ENCODE data around the gene TRIM46.
A peak's percentile ranks its signal among the peaks of the same experiment; 100 is the strongest.

Gene TRIM46

DNA sequence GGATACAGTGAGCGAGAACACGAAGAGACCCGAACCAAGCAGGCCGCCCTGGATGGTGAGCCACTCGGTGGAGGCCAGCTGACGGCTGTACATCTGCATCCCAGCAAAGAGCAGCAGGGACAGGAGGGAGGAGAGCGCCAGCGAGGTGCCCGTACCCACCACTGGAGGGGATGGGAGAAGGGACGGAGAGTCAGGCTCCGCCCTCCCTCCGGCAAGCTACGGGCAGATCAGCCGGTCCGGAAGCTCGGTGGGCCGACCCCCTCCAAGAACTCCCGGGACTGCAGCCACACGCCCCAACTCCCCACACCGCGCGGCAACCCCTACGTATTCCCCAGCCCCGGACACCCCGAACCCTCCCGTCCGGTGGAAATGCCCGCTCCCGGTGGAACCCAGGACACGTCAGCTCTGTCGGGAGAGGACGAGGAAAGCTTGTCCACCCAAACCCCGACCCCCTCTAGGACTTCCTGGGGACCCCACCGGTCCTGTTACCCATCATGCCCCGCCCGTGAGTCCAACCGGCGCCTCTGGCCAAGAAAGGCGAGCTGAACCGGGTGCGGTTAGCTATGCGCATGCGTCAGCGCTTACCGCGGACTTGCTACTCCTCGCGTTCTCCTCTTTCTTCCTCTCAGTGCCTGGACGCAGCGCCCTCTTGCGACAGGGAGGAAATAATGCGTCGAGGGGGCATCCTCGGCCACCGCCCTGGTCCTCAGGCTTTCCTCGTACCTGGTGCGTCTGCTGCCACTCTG lies 744 bp upstream of the TRIM46 start, which contains the start of gene KRTCAP2:
TSS of gene KRTCAP2 (minus strand) at position 573 of the 746 bp plus-strand sequence. CDS start at position 493, 80 bp downstream.
- peak; percentile 93 to 95 for DNase-seq

DNA sequence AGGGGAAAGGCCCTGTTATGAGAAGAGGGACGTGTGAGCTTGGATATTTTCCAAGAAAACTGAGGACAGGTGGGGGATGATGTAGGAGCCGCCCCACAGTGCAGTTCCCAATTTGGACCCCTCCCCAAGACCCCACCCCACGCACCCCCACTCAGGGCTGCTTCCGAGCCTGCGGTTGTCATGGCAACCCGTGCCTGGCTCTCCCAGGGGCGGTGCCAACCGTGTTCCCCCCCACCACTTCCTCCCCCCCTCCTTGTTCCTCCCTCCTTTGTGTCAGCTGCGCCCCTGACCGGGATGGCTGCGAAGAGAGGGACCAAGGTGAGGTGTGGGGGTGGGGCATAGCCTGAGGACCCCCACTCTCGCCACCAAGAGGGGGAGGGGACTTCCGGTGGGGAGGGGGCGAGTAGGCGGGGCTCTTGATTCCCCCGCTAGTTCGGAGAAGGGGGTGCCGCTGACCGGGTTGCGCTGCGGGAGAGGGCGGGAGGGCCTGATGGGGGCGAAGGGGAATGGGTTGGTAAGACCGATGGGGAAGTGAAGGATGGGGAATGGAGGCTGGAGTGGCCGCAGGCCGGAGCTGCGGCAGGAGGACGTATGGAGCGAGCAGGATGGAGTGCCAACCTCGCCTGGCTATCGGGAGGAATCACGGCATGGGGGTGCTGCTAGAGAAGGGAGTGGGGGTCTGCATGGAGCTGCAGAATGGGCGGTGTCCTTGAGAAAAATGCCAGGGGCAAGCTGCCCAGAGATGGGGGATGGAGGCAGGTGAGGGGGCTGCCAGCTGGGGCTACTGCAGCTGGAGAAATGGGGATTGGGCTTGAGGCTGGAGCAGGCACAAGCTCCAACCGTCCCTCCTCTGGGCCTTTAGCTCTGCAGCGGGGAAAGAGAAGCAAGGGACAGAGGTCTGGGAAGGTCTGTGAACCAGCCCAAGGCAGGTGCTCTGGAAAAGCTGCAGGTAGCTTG lies 953 bp downstream of the TRIM46 start:
- no peak for DNase-seq

DNA sequence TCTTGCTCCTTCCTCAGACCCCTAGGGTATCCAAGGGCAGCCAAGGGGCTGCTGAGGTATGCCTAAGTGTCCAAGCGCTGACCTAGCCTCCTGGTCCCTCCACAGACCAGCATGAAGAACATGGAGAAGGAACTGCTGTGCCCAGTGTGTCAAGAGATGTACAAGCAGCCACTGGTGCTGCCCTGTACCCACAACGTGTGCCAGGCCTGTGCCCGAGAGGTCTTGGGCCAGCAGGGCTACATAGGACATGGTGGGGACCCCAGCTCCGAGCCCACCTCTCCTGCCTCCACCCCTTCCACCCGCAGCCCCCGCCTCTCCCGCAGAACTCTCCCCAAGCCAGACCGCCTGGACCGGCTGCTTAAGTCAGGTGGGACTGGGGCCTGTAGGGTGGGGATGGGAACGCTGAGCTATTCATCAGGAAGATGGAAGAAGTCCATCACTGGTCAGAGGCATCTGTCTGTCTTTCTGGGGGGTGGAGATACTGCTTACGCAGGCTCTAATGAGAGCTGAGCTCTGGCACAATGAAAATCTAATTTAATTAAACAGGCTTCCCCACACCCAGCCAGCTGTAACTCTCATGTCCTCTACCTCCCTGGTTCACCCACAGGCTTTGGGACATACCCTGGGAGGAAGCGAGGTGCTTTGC lies 1.8 kb downstream of the TRIM46 start:
- no peak for DNase-seq

DNA sequence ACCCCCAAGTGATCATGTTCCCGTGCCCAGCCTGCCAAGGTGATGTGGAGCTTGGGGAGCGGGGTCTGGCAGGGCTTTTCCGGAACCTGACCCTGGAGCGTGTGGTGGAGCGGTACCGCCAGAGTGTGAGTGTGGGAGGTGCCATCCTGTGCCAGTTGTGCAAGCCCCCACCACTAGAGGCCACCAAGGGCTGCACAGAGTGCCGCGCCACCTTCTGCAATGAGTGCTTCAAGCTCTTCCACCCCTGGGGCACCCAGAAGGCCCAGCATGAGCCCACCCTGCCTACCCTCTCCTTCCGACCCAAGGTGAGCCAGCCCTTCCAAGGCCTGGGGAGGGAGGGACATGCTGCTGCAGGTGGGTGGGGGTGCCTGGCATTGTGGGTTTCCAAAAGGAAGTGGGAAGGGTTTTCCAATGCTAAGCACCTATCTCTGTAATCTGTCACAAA lies 2.3 kb downstream of the TRIM46 start:
- DNase-seq: no peak

DNA sequence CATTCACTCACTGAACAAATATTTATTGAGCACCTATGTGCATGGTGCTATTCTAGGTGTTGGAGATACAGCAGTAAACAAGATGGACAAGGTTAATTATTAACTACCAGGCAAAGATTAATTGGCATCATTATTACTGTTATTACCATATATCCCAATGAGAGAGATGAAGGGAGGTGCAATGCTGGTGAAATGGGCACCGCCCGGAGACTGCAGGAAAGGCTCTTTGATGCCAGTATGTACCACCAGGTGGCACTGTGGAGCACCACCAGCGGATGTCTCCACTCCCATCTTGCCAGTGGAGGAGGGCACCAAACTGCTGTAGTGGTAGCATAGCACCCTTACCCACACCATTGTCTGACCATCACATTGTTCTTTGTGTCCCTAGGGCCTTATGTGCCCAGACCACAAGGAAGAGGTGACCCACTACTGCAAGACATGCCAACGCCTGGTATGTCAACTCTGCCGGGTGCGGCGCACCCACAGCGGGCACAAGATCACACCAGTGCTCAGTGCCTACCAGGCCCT lies 3.0 kb downstream of the TRIM46 start:
- DNase-seq: peak; percentile 53 to 68

DNA sequence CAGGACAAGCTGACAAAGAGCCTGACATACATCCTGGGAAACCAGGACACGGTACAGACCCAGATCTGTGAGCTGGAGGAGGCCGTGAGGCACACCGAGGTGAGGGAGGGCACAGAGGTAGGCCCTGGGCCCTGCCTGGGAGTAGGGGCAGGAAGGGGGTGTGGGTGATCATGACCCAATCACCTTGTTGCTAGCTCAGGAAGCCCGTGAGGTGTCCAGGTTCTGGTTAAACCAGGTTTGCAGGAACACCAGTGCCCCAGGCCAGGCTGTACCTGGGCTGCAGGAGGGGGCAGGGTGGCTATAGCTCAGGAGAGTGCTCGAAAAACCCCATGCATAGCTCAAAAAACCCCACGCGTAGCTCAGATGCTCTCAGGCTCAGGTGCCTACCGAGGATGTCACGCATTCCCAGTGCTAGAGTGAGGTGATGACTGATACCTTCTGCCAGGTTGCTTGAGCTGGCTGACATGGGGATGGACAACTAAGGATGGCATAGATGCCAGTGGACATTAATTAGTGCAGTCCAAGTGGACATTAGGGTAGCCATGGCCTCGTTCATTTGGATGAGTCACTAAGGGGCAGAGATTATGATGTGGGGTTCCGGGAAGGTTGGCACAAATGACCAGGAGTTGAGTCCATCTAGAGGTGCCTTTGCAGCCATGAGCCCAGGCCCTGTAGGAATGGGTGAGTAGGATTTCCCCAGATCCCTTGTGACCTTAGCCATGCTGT lies 3.7 kb downstream of the TRIM46 start:
- no peak for DNase-seq

DNA sequence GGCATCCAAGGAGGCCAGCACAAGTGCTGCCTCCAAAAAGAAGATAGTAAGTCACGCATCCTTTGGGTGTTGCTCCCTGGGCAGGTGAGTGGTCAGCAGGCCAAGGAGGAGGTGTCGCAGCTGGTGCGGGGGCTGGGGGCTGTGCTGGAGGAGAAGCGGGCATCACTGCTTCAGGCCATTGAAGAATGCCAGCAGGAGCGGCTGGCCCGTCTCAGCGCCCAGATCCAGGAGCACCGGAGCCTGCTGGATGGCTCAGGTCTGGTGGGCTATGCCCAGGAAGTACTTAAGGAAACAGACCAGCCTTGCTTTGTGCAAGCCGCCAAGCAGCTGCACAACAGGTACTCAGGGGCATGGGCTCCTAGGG lies 4.3 kb downstream of the TRIM46 start:
- DNase-seq: no peak

DNA sequence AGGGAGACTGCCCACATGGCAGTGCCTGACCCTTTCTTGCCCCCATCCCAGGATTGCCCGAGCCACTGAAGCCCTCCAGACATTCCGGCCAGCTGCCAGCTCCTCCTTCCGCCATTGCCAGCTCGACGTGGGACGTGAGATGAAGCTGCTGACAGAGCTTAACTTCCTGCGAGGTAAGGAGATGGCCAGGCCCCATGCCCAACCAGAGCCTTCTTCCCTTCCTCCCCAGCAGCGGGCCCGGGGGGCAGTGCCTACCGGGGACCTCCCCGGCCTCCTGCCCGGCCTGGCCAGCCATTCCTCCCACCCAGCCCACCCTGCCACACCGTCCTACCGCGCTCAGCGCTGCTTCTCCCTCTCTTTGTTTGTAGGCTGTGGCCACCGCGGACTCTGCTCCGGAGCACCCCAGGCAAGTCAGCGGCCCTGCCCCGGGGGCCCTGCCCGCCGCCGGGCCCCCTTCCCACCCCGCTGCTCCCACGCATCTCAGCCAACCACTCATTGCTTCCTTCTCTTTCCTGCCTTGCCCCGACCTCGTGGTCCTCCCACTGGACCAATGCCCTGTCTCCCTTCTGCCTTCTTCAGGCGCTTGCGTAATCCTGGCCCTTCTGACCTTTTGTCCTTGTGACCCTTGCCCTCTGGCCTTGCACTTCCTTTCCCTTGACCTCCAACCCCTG lies 4.9 kb downstream of the TRIM46 start:
- no peak for DNase-seq

DNA sequence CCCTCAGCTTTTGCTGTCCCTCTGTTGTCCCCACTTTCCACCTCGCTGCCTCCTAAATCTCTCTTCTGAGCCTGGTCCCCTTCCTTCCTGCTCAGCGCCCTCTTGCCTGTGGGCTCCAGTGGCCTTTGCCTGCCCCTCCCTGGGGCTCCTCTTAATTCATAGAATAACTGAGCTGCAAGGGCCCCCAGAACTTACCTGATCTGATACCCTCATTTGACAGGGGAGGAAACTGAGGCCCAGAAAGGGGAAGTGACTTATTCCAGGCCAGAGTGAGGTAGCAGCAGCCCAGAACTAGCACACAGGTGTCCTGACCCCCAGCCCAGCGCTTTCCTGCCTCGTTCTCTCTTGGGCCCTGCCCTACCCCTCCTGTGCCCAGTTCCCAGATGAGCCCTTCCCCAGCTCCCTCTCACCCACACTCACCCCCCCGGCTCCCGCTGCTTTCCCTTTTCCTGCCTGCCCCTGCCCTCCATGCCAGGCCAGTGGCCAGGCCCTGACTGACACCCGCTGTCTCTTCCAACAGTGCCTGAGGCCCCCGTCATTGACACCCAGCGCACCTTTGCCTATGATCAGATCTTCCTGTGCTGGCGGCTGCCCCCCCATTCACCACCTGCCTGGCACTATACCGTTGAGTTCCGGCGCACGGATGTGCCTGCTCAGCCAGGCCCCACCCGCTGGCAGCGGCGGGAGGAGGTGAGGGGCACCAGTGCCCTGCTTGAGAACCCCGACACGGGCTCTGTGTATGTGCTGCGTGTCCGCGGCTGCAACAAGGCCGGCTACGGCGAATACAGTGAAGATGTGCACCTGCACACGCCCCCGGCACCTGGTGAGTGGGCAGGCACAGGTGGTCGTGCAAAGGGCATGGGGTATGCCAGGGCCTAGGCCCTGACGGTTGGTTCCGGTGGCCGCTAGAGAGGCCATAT lies 5.7 kb downstream of the TRIM46 start:
- DNase-seq: no peak

DNA sequence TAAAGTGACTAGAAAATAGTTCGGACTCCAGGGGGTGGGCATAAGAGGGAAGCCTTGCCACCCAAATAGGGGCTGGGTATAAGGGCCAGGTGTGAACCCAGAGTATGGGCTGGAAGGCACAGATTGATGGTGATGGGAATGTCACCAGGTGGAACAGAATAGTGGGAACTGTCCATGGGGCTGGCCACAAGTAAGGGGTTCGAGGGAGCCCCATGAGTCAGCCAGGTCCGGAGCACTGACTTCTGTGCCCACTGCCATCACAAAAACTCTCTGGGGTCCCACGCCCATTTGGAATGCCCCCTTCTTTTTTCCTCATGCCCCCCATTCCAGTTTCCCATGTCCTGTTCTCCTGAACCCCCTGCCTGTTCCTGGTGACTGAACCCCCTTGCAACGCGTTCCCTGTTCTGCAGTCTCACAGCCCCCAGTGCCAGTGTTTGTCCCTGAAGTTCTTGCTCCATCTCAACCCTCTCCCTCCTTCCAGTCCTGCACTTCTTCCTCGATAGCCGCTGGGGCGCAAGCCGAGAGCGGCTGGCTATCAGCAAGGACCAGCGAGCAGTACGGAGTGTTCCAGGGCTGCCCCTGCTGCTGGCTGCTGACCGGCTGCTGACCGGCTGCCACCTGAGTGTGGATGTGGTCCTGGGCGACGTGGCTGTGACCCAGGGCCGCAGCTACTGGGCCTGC lies 7.9 kb downstream of the TRIM46 start:
- DNase-seq: no peak

DNA sequence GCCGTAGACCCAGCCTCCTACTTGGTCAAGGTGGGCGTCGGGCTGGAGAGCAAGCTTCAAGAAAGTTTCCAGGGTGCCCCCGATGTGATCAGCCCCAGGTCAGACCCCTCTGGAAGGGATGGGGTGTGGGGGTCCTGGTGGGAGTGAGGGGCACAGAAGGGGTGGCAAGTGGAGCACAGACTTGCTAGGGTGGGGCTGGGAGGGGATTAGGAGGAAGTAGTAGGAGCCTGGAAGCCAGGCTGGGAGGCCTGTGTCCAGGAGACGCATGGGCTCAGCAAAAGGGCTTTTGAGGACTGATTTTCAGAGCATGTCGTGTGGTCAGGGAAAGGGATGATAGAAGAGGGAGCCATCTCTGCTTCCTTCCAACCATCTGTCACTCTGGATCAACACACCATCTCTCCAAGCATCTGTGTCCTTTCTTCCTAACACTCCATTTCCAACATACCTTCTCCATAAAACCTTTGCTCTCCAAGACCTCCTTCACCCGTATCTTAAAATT lies 8.5 kb downstream of the TRIM46 start:
- no peak for DNase-seq

DNA sequence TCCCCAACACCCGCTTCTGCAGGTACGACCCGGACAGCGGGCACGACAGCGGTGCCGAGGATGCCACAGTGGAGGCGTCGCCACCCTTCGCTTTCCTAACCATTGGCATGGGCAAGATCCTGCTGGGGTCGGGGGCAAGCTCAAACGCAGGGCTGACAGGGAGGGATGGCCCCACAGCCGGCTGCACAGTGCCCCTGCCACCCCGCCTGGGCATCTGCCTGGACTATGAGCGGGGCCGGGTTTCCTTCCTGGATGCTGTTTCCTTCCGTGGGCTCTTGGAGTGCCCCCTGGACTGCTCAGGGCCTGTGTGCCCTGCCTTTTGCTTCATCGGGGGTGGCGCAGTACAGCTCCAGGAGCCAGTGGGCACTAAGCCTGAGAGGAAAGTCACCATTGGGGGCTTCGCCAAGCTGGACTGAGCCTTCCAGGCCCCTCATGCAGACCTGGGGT lies 10.1 kb downstream of the TRIM46 start:
- no peak for DNase-seq

DNA sequence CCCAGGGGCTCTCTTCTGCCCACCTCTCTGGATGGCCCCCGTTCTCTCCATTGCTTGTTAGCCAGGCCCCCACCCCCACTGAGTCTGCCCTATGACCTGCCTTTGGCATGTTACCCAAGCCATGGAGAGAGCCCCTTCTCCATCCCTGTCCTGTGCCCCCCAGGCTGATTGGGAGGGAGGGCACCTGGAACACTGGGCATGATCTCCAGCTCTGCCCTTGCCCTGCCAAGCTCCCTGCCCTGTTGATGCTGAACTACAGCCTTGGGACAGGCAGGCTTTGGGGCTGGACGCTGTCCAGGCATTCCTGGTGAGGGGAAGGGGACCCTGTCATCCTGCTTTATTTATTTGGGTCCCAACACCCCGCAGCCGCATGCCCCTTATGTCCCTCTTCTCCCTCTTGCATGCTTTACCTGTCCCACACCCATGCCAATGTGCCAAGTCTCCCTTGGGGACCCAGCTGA lies 10.7 kb downstream of the TRIM46 start:
- no peak for DNase-seq

DNA sequence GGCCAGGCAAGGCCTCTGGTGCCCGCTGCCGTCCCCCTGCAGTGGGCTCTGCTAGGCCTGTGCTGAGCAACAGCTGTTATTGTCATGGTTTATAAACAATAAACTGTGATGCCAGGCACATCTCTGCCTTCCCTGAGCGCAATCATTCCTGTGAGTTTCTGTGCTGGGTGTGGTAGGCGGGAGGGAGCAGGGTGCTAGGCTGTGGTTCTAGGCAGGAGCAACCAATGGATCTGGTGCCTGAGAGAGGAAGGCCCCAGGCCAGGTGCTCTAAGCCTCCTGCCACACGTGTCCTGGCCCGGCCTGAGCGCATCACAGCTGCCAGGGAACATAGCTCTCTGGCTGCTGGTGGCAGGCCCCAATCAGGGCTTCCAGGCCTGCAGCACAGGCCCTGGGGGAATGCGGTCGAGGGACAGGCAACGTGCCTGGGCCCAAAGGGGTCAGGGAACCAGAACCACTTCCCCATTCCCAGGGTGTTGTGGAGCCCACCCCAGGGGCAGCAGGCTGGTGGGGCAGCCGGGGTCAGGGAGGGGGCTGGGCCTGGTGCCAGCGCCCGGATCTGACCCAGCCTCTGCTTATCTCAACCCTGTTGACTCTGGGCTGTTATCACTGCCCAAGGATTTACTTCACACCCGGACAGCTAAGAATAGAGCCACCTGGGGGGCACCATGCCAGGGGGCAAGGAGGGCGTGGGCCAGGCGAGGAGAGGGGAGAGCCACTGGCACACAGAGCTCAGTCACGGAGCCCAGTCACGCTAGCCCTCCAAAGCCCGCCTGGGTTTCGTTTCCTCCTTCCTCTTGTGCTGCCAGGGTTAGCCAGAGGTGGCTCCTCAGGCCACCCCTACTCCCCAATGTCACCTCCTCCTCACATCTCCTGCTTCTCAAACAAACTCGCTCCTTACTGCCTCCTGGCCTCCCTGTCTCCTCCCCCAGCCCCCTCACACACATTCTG lies 11.5 kb downstream of the TRIM46 start:
- no peak for DNase-seq

DNA sequence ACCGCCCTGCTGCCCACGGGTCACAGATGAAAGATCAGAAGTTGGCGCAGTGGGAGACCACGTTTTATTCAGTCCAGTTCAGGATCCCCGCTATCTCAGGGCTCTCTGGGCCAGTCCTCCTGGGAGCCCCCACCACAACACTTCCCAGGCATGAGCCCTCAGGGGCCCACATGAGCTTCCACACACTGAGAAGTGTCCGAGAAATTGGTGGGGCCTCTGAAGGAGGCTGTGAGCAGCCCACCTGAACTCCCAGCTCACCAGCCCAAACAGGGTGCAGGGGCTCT lies 12.1 kb downstream of the TRIM46 start:
- no peak for DNase-seq

DNA sequence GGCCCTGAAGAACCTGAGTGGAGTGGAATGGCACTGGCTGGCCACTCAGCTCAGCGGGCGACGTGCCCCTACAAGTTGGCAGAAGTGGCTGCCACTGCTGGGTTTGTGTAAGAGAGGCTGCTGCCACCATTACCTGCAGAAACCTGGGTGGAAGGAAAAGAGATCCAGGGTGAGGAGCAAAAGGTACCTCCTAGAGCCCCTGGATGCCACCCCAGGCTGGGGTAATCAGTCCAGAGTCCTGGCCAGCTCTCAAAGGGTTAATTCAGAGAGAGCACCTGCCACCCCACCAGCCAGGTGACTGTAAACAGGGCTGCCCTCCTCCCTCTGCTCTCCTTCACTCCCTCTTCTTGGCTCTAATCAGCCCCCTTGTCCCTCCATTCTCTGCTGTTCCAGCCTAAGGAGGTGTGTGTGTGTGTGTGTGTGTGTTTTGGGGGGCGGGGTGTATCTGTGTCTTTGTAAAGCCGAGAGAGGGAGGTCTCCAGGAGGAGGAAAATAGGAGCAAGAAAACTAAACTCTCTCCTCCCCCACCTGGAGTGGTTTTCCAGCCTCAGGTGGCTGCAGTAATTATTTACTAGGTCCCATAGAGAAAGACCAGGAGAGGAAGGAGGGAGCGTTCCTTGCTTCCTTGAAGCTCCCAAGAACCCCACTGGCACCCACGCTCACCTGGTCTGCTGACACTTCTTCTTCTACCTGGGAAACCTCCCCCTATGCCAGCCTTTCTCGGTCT lies 12.6 kb downstream of the TRIM46 start:
- no peak for DNase-seq

DNA sequence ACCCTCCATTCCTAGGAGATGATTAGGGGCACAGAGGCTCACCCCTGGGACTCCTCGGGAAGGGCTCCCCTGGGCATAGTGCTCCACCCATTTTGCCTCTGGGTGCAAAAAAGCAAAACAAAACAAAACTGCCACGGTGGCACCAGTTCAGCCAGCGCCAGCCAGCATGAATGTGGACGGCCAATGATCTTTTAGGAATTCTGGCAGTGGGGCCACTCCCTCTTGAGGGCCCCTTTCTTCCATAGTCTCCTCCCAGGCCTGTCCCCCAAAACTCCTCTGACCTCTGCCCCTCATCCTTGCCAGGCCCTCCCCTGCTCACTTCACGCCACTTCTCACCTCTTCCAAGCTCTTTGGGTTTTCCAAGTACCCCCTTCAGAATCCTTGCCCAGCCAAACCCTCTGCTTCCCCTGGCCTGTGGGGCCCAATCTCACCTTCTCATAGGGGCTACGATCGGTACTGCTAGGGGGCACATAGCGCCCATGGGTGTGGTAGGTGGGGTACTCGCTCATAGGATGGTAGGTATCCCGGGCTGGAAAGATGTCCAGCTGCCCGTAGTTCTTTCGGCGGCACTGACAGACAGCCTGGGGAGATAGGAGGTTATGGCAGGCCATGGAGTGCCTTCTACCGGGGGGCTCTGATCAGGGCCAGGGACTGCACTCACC lies 13.3 kb downstream of the TRIM46 start:
- DNase-seq: no peak
